PFSK-1 (cell line): ENCODE measurements around the gene KRTAP4-12.

ENCODE experiments used
- POLR2AphosphoS5 ChIP-seq: IDR thresholded peaks from 2 replicates; pipeline ENCODE4 v1.6.1; 2012; ENCODE audit warnings: low read depth, mild to moderate bottlenecking, control low read depth, low read length, moderate library complexity
- REST ChIP-seq, 2 experiments: IDR thresholded peaks; 2 replicates each; pipeline versions ENCODE4 v1.6.1 to v1.8.0; 2011 to 2012; ENCODE audit warnings: low read depth in 2 of 2, low read length in 2 of 2, control low read depth in 1 of 2, inconsistent platforms in 1 of 2, mild to moderate bottlenecking in 1 of 2, moderate library complexity in 1 of 2; ENCODE audit not compliant: insufficient read depth in 1 of 2
- TAF1 ChIP-seq: IDR thresholded peaks from 2 replicates; pipeline ENCODE4 v1.6.1; 2012; ENCODE audit warnings: low read length, control low read depth, borderline replicate concordance; ENCODE audit not compliant: insufficient read depth

GRCh38 chr17:41167561-41167960 is 43.6 kb upstream of the KRTAP4-12 start:
- TF ChIP-seq REST (IDR thresholded peaks at IDR 0.05; ENCODE audit: insufficient read depth in 1 of 2, low read depth in 2 of 2, low read length in 2 of 2) = no peak
- no peak for TF ChIP-seq POLR2AphosphoS5
- TF ChIP-seq TAF1 = no peak
